HepG2 (cell line): ENCODE data around the gene CARD9. TPM values are rescaled to one million over a fixed set of nuclear protein-coding genes. Genes with fewer than 3 reads are reported as not detected.

Experiments used
- ATAC-seq: fragments of 200-7000 bp; cut with Tn5 transposase; 3 replicates; pipeline ENCODE4 v1.9.1; 2020; ENCODE audit warnings: mild to moderate bottlenecking, moderate library complexity
- BruUV-seq: library from RNA; stranded (reverse); fragments of 400-500 nt; replicated peaks from 2 replicates; lab custom pipeline; 2021; lab: Mats Ljungman, UMichigan
- CTCF ChIA-PET: fragments of 300-600 bp; formaldehyde crosslinking; extraction: SDS; loops from one replicate; lab custom pipeline; 2021; ENCODE audit warnings: low total read pairs, inconsistent platforms, low intra/inter-chr PET ratio; lab: Yijun Ruan, JAX
- POLR2A ChIA-PET: fragments of 350-600 bp; sonication (Branson Sonifier 250); formaldehyde crosslinking; loops from one replicate; lab custom pipeline; 2020; ENCODE audit warnings: antibody characterized with exemption, inconsistent platforms; lab: Yijun Ruan, JAX
- DNase-seq: peaks from one replicate; pipeline ENCODE4 v3.0.0-alpha.2; 2015; ENCODE audit warnings: low spot score
- FAIRE-seq: peaks from 3 replicates; lab custom pipeline; 2011; peaks lifted over from hg19 to GRCh38; lab: Jason Lieb, UNC
- H2AFZ ChIP-seq: one replicate; pipeline ENCODE4 v1.6.1; 2011; ENCODE audit warnings: low read length, inconsistent platforms
- H3K27ac ChIP-seq: fragments of 300-600 bp; 3 replicates; pipeline ENCODE4 v1.8.0; 2011; ENCODE audit warnings: mixed run types, mild to moderate bottlenecking, mixed read lengths, low read length, inconsistent platforms; ENCODE audit not compliant: insufficient read depth; ENCODE audit errors: extremely low read length
- H3K27me3 ChIP-seq, 2 experiments: fragments of 200-600 bp in 1 of 2; 2 replicates in 1 of 2; 3 replicates in 1 of 2; pipeline versions ENCODE4 v1.6.0 to v1.8.0; 2011; ENCODE audit warnings: low read length in 2 of 2, mild to moderate bottlenecking in 2 of 2, moderate library complexity in 2 of 2, inconsistent platforms in 1 of 2; ENCODE audit not compliant: insufficient read depth in 2 of 2, control insufficient read depth in 1 of 2
- H3K36me3 ChIP-seq, 2 experiments: fragments of 200-600 bp in 1 of 2; replicated peaks in 1 of 2; 2 replicates in 1 of 2; 3 replicates in 1 of 2; pipeline versions ENCODE4 v1.5.1 to v1.8.0; 2011; ENCODE audit warnings: low read length in 2 of 2, inconsistent platforms in 1 of 2; ENCODE audit not compliant: insufficient read depth in 2 of 2, control insufficient read depth in 1 of 2
- H3K4me1 ChIP-seq: 2 replicates; pipeline ENCODE4 v1.5.1; 2012; ENCODE audit warnings: low read length, inconsistent platforms; ENCODE audit not compliant: insufficient read depth
- H3K4me2 ChIP-seq: 2 replicates; pipeline ENCODE4 v1.6.0; 2011; ENCODE audit warnings: low read depth, low read length, inconsistent platforms
- H3K4me3 ChIP-seq, 3 experiments: fragments of 200-600 bp in 1 of 3; sonication (generic), shearing (Covaris generic) in 1 of 3; replicated peaks in 1 of 3; 2 replicates each; pipeline ENCODE4 v1.5.1; 2011 to 2016; ENCODE audit warnings: low read length in 3 of 3, inconsistent platforms in 2 of 3, low read depth in 2 of 3, mild to moderate bottlenecking in 2 of 3, control low read depth in 1 of 3, mixed read lengths in 1 of 3; ENCODE audit not compliant: insufficient read depth in 1 of 3
- H3K79me2 ChIP-seq: one replicate; pipeline ENCODE4 v1.6.1; 2011; ENCODE audit warnings: low read length, inconsistent platforms; ENCODE audit not compliant: insufficient read depth
- H3K9ac ChIP-seq: 2 replicates; pipeline ENCODE4 v1.6.0; 2011; ENCODE audit warnings: mild to moderate bottlenecking, low read depth, low read length, inconsistent platforms; ENCODE audit not compliant: insufficient read depth
- H3K9me3 ChIP-seq: 2 replicates; pipeline ENCODE4 v1.5.1; 2012; ENCODE audit warnings: mild to moderate bottlenecking, low read length
- H4K20me1 ChIP-seq: 2 replicates; pipeline ENCODE4 v1.6.0; 2011; ENCODE audit warnings: inconsistent platforms, mild to moderate bottlenecking, low read length, moderate library complexity; ENCODE audit not compliant: insufficient read depth
- ASH2L ChIP-seq: fragments of 300-600, 200-600 bp; sonication (generic); IDR thresholded peaks from 2 replicates; pipeline ENCODE4 v1.7.0; 2017; ENCODE audit warnings: low read depth, mild to moderate bottlenecking, moderate library complexity, mixed read lengths, low read length; ENCODE audit not compliant: insufficient read length
- MXI1 ChIP-seq: IDR thresholded peaks from 3 replicates; pipeline ENCODE4 v1.6.1; 2012; ENCODE audit warnings: low read depth, low read length, inconsistent platforms, borderline replicate concordance
- STAT5B ChIP-seq: sonication (generic); formaldehyde crosslinking; IDR thresholded peaks from 2 replicates; pipeline ENCODE4 v1.4.0; 2020; ENCODE audit warnings: missing genetic modification reagents
- XRCC5 ChIP-seq: fragments of 200-400 bp; formaldehyde crosslinking; optimal IDR thresholded peaks from 2 replicates; pipeline ENCODE3; 2017; ENCODE audit warnings: mild to moderate bottlenecking, low read length
- ZBTB42 ChIP-seq: sonication (generic); formaldehyde crosslinking; IDR thresholded peaks from 2 replicates; pipeline ENCODE4 v1.5.0; 2020; ENCODE audit warnings: mild to moderate bottlenecking, missing genetic modification reagents
- ZFY ChIP-seq: sonication (generic); formaldehyde crosslinking; IDR thresholded peaks from 2 replicates; pipeline ENCODE4 v1.4.0; 2020; ENCODE audit warnings: missing genetic modification reagents
- ZNF720 ChIP-seq: sonication (generic); formaldehyde crosslinking; IDR thresholded peaks from 2 replicates; pipeline ENCODE4 v1.4.0; 2020; ENCODE audit warnings: missing genetic modification reagents
- WGBS: methylation state at CpG from one replicate; pipeline ENCODE4 v1.1.6; 2017; ENCODE audit warnings: low lambda C conversion rate; 5-methylcytosine and 5-hydroxymethylcytosine counted together
- in situ Hi-C: cut with HindIII; loops from 2 replicates; pipeline ENCODE4 v1.10.0; 2017; ENCODE audit warnings: low pct_unique_long_range_greater_than_20kb; ENCODE audit not compliant: extremely low pct_ligation_motif_present
- intact Hi-C: fragments of 100-400 bp; cut with micrococcal nuclease; formaldehyde crosslinking; loops from one replicate; pipeline ENCODE4 v1.10.0; 2022; ENCODE audit not compliant: unreplicated experiment
- polyA plus RNA-seq, 8 experiments: library from polyadenylated mRNA; depleted of rRNA in 3 of 8; stranded (reverse) in 7 of 8; unstranded in 1 of 8; fragments of >200 nt; fragmentation: Illumina TruSeq in 4 of 8; extraction: Trizol in 4 of 8; gene quantifications; 2 replicates each; pipeline versions ENCODE4 v1.2.1 to v1.2.3, GENCODE V29; 2011 to 2016; ENCODE audit warnings: low read depth in 4 of 8, missing spikeins in 1 of 8, mixed read lengths in 1 of 8; ENCODE audit not compliant: insufficient read depth in 1 of 8
- total RNA-seq, 5 experiments: library from RNA; depleted of rRNA; stranded (reverse); fragments of >200 nt; fragmentation: Illumina TruSeq; extraction: Trizol; gene quantifications; 2 replicates each; pipeline ENCODE4 v1.2.3, GENCODE V29; 2016; ENCODE audit warnings: low read depth in 1 of 5
- TF ChIP-seq, protein P1 (sequence below): IDR thresholded peaks from 2 replicates; pipeline ENCODE4 v1.6.1; 2016; ENCODE audit warnings: missing compliant biosample characterization, missing genetic modification reagents, borderline replicate concordance
- TF ChIP-seq, protein P2 (sequence below): sonication (generic); formaldehyde crosslinking; IDR thresholded peaks from 2 replicates; pipeline ENCODE4 v1.5.1; 2020; ENCODE audit warnings: missing genetic modification reagents, mild to moderate bottlenecking, borderline replicate concordance

The CARD9 gene
- total and polyA plus RNA-seq, 2 of the 13 experiments (the other 11 are each of a cell fraction or from before 2014, with no cell fraction given), result 3.3 to 7.4 TPM

DNA sequence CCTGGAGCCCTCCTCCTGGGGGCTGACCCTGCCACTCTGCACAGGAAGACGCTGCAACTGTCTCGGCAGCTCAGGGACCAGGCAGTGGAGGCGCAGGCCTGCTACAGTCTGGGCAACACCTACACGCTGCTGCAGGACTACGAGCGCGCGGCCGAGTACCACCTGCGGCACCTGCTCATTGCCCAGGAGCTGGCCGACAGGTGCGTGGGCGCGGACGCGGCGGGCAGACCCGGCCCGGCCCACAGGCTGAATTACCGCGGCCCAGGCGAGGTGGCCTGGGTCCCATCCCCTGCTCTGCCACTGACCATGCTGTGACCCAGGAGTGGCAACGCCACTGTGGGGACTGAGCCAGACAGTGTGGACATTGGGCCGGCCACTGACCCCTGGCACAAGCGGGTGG is 35.0 kb downstream of the CARD9 start:
- Histone ChIP-seq H3K9me3 (no peaks in the 10 kb centered on the region), H3K36me3 (no peaks in the 10 kb centered on the region), H3K79me2 (no peaks in the 10 kb centered on the region), H3K4me2 (no peak overlapping the region), H3K27ac (no peak overlapping the region)
- intact Hi-C loops, result loop anchor here (5.0 kb wide), 1 partner anchor 34 kb away; the partner anchor contains the start of gene CARD9
- DNase-seq, result no peak
- POLR2A ChIA-PET, result no interaction called here
- WGBS, result 80% methylated on average over 4 of the region's 25 CpGs
- no peak for TF ChIP-seq ZFY (CRISPR knock-in tag)
- no peak for TF ChIP-seq STAT5B (CRISPR knock-in tag)
- TF ChIP-seq XRCC5, result no peak
- TF ChIP-seq, protein P1, sequence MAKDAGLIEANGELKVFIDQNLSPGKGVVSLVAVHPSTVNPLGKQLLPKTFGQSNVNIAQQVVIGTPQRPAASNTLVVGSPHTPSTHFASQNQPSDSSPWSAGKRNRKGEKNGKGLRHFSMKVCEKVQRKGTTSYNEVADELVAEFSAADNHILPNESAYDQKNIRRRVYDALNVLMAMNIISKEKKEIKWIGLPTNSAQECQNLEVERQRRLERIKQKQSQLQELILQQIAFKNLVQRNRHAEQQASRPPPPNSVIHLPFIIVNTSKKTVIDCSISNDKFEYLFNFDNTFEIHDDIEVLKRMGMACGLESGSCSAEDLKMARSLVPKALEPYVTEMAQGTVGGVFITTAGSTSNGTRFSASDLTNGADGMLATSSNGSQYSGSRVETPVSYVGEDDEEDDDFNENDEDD (CRISPR knock-in tag), result no peak
- TF ChIP-seq MXI1, result no peak
- TF ChIP-seq ASH2L, result no peak
- TF ChIP-seq, protein P2, sequence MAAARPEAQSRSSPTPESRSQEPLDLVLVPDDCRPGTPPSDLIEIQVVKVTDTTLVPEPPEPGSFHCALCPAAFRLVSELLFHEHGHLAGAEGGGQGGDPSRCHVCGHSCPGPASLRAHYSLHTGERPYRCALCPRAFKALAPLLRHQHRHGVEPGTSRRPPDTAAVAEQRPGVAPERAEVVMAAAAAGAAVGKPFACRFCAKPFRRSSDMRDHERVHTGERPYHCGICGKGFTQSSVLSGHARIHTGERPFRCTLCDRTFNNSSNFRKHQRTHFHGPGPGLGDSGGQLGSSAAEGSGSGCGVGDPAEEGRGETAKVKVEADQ (CRISPR knock-in tag), result no peak
- no peak for TF ChIP-seq ZNF720 (CRISPR knock-in tag)
- no peak for TF ChIP-seq ZBTB42 (CRISPR knock-in tag)
- TF ChIP-seq, all 625 proteins: peak for 0
- no peak overlapping the region for H2AFZ ChIP-seq
- H3K9ac ChIP-seq, result no peak overlapping the region
- FAIRE-seq (no peak), ATAC-seq (no peak)
- BruUV-seq, result no TSS peak
- peaks cover 4 to 15% of the 10 kb centered on the region in 2 experiments; a peak in 3 of 5 replicates for H3K27me3 ChIP-seq
- no peak overlapping the region for H3K4me3 ChIP-seq
- CTCF ChIA-PET, result interaction anchor here (1.3 to 2.6 kb wide), 3 partner anchors 26 to 62 kb away, joined by 10 to 18 read pairs (median 12); partner anchors contain the start of genes CARD9, DNLZ and SNAPC4
- no peaks in the 10 kb centered on the region for H4K20me1 ChIP-seq
- in situ Hi-C loops, result loop anchor here (25.0 kb wide), 1 partner anchor 299 kb away; no protein-coding TSS in a partner anchor
- peaks cover 38% of the 10 kb centered on the region for H3K4me1 ChIP-seq
